ENCODE results near the gene KCNN3. TPM values are rescaled to one million over a fixed set of nuclear protein-coding genes. Genes with fewer than 3 reads are reported as not detected.

KCNN3 gene
- total RNA-seq, 1 donor from 2014 or later: 0.84 TPM

DNA sequence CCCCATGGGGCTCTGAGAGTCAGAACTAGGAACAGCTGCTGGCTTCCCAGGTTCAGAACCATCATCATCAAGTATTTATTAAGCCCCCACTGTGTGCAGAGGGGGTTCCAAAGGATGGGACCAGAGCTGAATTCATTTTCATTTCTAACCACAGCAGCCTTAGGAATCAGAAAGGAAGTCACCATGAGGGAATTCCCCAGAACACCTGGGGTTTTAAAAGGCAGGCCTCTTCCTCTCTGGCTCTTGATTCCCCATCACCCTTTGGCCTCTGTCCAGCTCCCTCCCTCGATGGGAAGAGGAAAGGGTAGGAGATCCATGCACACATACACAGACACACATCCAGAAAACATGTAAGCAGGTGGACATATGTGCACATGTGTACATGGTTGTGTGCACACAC is 1.3 kb upstream of the KCNN3 start:
- no peak for DNase-seq (ENCODE audit: low read depth, low spot score)
- TF ChIP-seq, protein P1, sequence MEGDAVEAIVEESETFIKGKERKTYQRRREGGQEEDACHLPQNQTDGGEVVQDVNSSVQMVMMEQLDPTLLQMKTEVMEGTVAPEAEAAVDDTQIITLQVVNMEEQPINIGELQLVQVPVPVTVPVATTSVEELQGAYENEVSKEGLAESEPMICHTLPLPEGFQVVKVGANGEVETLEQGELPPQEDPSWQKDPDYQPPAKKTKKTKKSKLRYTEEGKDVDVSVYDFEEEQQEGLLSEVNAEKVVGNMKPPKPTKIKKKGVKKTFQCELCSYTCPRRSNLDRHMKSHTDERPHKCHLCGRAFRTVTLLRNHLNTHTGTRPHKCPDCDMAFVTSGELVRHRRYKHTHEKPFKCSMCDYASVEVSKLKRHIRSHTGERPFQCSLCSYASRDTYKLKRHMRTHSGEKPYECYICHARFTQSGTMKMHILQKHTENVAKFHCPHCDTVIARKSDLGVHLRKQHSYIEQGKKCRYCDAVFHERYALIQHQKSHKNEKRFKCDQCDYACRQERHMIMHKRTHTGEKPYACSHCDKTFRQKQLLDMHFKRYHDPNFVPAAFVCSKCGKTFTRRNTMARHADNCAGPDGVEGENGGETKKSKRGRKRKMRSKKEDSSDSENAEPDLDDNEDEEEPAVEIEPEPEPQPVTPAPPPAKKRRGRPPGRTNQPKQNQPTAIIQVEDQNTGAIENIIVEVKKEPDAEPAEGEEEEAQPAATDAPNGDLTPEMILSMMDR (conservative IDR thresholded peaks at IDR 0.05): no peak
- no peak overlapping the region for H3K4me3 Mint-ChIP-seq
- peaks cover 34% of the 10 kb centered on the region for H3K4me1 Mint-ChIP-seq
- peaks cover 28% of the 10 kb centered on the region for H3K27me3 Mint-ChIP-seq (ENCODE audit: low read depth)
- H3K27ac Mint-ChIP-seq (ENCODE audit: unreplicated experiment): peak overlapping the region; percentile 62
- H3K36me3 Mint-ChIP-seq (ENCODE audit: low read depth): no peaks in the 10 kb centered on the region
- no peaks in the 10 kb centered on the region for H3K9me3 Mint-ChIP-seq

- Mint-ChIP-seq H3K27ac (ENCODE audit: unreplicated experiment) (no peak overlapping the region), H3K36me3 (ENCODE audit: low read depth) (no peaks in the 10 kb centered on the region), H3K27me3 (ENCODE audit: low read depth) (peaks cover 31% of the 10 kb centered on the region), H3K4me1 (peaks cover 40% of the 10 kb centered on the region), H3K9me3 (no peaks in the 10 kb centered on the region), H3K4me3 (no peak overlapping the region)
- TF ChIP-seq, protein P1 (conservative IDR thresholded peaks at IDR 0.05): no peak
- DNase-seq (ENCODE audit: low read depth, low spot score): no peak
Measured at GRCh38 chr1:154870734-154871133, 653 bp upstream of the KCNN3 start.

DNA sequence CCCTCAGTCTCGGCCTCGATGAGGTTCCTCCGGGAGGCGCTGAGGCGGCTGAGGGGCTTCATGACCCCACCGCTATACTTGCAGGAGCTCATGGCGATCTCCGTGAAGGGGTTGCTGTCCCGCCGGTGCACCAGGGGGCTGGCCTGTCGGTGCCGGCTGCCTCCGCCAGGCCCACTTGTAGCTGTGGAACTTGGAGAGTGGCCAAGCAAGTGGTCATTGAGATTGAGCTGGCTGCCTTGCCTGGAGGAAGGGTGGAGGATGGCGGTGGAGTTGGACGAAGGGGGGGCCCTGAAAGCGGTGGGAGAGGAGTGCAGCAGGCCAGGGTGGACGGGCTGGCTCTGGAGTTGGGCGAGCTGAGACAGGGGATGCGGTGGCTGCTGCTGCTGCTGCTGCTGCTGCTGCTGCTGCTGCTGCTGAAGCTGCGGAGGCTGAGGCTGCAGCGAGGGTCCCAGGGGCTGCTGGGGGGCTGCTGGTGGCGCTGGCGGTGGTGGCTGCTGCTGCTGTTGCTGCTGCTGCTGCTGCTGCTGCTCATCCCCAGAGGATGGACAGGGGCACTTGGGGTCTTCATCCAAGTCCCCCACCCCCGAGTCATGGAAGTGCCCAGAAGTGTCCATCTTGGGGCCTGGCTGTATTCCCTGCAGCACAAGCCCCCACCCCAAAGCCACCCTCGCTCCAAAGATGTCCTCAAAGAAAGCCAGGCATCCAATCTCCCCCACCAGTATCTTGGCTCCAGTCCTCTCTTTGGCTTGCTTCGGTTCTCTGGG is 548 bp downstream of the KCNN3 start:
- Mint-ChIP-seq H3K4me3 (peak overlapping the region; percentile 84), H3K27ac (ENCODE audit: unreplicated experiment) (peak overlapping the region; percentile 86), H3K4me1 (peaks cover 40% of the 10 kb centered on the region), H3K27me3 (ENCODE audit: low read depth) (peaks cover 31% of the 10 kb centered on the region), H3K36me3 (ENCODE audit: low read depth) (no peaks in the 10 kb centered on the region), H3K9me3 (no peaks in the 10 kb centered on the region)
- TF ChIP-seq, protein P1 (conservative IDR thresholded peaks at IDR 0.05): no peak
- no peak for DNase-seq (ENCODE audit: low read depth, low spot score)

DNA sequence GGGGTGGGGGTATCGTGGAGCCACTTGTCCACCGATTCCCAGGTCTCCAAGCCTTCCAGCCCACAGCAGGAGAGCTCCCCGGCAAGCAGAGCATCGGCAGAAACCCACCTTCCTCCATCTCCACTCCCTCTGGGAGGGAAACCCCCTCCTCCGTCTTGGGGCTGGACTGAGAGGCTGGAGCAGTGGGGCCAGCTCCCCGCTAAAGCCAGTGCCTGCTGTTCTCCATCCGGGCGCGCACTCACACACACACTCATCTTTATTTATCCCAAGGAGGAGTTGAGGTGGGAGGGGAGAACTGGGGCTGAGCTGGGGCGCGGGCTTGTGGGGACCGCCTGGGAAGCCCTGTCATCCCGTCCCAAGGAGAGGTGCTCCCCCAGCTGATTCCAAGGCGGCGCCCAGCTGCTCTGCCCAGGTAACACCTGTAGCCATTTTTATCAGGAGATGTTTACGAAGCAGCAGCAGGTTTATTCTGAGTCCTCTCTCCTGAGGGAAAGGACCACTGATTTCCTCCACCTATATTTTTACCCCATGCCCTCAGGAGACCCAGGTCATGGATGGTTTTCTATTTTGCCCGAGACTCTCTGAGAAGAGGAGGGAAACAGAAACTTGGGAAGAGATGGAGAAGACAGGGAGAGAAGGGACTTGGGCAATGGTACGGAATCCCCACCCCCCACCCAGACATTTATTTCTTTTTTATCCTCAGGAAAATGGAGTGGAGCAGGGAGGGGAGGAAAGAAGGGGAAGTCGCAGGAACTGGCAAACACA is 2.1 kb downstream of the KCNN3 start:
- Mint-ChIP-seq H3K27ac (ENCODE audit: unreplicated experiment) (no peak overlapping the region), H3K4me1 (peaks cover 50% of the 10 kb centered on the region), H3K36me3 (ENCODE audit: low read depth) (no peaks in the 10 kb centered on the region), H3K9me3 (no peaks in the 10 kb centered on the region), H3K4me3 (no peak overlapping the region), H3K27me3 (ENCODE audit: low read depth) (peaks cover 33% of the 10 kb centered on the region)
- no peak for DNase-seq (ENCODE audit: low read depth, low spot score)
- TF ChIP-seq, protein P1 (conservative IDR thresholded peaks at IDR 0.05): no peak

GRCh38 chr1:154867064-154867825 is 2.8 kb downstream of the KCNN3 start:
- H3K27me3 Mint-ChIP-seq (ENCODE audit: low read depth): peaks cover 39% of the 10 kb centered on the region
- H3K4me3 Mint-ChIP-seq: no peak overlapping the region
- no peak overlapping the region for H3K27ac Mint-ChIP-seq (ENCODE audit: unreplicated experiment)
- no peaks in the 10 kb centered on the region for H3K9me3 Mint-ChIP-seq
- DNase-seq (ENCODE audit: low read depth, low spot score): no peak
- peaks cover 56% of the 10 kb centered on the region for H3K4me1 Mint-ChIP-seq
- TF ChIP-seq, protein P1 (conservative IDR thresholded peaks at IDR 0.05): no peak
- H3K36me3 Mint-ChIP-seq (ENCODE audit: low read depth): no peaks in the 10 kb centered on the region

All from neural crest cell (in vitro differentiated cells).